ENCODE data around the gene M6PR.
"Not testable (repeated sequence)": the region's sequence is repeated elsewhere in the genome, so short reads cannot be mapped to it uniquely, and the experiment has no call there.

DNA sequence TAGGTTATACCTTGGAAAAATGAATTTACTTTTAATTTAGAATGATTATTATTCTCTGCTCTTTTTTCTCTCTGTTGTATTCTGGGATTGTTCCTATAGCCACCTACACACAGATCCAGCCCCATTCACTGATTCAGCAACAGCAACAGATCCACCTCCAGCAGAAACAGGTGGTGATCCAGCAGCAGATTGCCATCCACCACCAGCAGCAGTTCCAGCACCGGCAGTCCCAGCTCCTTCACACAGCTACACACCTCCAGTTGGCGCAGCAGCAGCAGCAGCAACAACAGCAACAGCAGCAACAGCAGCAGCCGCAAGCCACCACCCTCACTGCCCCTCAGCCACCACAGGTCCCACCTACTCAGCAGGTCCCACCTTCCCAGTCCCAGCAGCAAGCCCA, 17.0 kb downstream of the M6PR start:
- TF ChIP-seq YY1 (IDR thresholded peaks at IDR 0.05; ENCODE audit: insufficient read depth, insufficient read length); ZNF274 (IDR thresholded peaks at IDR 0.05; ENCODE audit: low read depth, low read length): not testable (repeated sequence)

Measured in NT2/D1 (cell line).